ENCODE results near the gene ZCCHC2.

GRCh38 chr18:62564044-62564443 lies 41.2 kb downstream of the ZCCHC2 start:
- no peak for TF ChIP-seq SRF (IDR thresholded peaks at IDR 0.05; ENCODE audit: low read depth, low read length)
- TF ChIP-seq CTCF (CRISPR knock-in tag; IDR thresholded peaks at IDR 0.05) = no peak
- TF ChIP-seq CEBPB (IDR thresholded peaks at IDR 0.05; ENCODE audit: borderline replicate concordance, low read depth, low read length) = no peak
- TF ChIP-seq ZBTB3 (CRISPR knock-in tag; IDR thresholded peaks at IDR 0.05; ENCODE audit: borderline replicate concordance, low read depth) = no peak
- no peak for TF ChIP-seq ZNF235 (CRISPR knock-in tag; IDR thresholded peaks at IDR 0.05; ENCODE audit: borderline replicate concordance)
- TF ChIP-seq FOXK2 (IDR thresholded peaks at IDR 0.05) = no peak
